GM15510 (cell line): ENCODE measurements around the gene TCF7L2.

ENCODE experiments used
- POLR2A ChIP-seq: IDR thresholded peaks from 3 replicates; pipeline ENCODE4 v1.6.1; 2011; ENCODE audit warnings: borderline replicate concordance; ENCODE audit not compliant: insufficient read length; ENCODE audit errors: extremely low read depth

The TCF7L2 gene

DNA sequence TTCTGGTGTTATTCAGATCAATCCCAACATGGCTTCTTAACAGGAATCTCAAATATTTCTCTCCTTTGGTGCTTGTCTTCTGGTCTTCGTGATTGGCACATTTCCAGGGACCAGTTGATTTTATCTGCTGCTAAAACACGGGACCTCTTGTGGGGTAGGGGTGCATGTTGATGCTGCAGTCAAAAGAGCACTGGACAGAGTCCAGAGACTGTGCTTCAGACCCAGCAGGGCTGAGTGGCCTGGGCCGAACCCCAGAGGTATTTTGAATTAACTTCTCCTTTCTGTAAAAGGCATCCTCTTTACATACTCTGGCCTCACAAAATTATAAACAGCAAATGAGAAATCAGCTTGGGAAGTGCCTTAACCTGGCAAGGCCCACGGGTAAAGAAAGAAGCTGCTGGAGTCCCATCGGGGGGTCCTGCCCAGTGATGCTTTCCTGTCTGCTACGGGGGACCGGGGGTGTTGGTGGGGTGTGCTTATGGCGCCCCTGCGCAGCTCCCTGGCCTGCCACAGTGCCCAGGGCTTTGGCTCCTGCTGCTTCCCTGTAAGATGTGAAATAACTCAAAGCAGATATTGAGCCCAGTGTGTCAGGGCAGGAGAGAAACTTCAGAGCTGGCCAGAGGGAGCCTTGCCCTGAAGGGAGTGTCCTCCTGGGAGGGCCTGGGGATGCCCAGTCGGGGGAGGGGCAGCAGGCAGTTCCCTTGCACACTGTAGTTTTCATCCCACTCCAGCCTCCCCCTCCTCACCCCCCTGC lies 230.5 kb downstream of the TCF7L2 start:
- TF ChIP-seq POLR2A = no peak

DNA sequence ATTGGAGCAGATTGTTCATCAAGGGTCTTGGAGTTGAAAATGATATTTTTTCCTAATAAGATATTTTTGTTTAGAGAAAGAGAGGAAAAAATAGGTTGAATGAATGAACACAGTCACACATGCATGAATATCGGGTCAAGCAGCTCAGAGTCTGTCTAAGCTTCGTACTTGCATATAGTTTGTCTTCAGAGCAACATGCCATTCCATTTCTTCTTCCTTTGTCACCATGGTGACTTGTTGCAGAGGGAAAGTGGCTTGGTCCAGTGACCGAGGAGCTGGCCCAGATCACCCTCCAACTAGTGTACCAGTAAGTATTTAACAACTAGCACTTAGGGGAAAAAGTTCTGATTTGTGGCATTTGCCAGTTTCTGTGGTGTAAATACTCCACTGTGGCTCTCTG lies 232.1 kb downstream of the TCF7L2 start:
- no peak for TF ChIP-seq POLR2A

DNA sequence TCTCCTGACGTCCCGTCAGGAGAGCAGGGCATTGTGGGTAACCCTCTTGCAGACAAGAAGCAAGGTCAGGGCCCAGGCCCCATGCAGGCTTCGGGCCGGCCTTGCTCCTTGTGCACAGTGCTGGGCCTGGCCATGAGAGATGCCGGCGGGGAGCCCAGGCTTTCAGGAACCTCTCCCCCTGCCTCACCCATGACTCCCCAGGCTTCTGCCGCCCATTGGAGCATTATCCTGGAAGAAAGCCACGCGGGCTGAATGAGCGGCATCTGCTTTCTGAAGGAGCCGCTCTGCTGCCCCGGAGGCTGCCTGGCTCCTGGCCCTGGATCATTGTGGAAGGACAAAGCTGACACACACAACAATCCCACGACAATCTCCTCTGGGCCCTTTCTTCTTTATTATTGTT lies 233.5 kb downstream of the TCF7L2 start:
- TF ChIP-seq POLR2A = no peak

DNA sequence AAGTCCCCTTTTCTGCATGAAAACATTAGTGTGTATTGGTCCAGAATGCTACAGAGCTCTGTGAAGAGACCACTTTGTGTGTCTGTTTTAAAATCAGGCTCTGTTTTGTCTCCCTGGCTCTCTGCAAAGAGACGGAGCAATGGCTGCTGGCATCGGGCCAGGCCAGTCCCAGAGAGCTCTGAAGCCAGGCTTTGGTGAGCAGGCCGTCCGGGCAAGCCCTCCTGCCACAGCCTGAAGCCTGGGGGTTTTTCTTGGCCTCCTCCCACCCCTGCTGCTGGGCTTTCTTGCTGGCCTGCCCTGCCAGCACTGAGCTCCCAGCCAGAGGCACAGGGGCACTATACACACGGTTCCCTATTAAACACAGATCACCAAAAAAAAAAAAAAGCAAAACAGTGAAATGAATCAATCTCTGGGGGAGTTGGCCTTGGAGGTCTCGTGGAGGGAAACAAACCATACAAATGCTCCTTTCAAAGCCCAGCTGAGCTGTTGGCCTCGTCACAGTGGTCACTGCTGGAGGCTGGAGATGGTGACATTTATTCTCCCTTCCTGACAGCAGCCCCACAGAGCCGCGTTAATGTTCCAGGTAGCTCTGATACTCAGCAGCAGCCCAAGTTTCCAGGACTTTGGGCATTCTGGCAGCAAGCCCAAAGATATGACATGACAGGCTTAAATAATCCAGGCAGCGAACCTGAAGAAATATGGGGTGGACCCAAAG lies 237.2 kb downstream of the TCF7L2 start:
- no peak for TF ChIP-seq POLR2A

DNA sequence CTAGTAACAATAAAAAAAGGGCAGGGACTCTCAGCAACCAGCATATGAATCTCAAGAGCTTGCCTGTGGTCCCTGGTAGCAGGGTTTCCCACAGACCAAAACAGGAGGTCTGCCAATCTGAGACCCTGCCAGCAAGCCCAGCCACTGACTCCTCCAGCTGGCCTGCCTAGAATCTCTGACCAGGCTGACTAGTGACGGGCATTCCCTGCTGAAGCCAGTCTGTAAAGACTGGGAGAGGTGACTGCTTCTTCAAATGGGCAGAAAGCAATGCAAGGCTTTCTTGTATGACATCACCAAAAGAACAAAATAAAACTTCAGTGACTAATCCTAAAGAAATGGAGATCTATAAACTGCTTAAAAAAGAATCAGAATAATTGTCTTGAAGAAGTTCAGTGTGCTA lies 249.4 kb downstream of the TCF7L2 start:
- no peak for TF ChIP-seq POLR2A

DNA sequence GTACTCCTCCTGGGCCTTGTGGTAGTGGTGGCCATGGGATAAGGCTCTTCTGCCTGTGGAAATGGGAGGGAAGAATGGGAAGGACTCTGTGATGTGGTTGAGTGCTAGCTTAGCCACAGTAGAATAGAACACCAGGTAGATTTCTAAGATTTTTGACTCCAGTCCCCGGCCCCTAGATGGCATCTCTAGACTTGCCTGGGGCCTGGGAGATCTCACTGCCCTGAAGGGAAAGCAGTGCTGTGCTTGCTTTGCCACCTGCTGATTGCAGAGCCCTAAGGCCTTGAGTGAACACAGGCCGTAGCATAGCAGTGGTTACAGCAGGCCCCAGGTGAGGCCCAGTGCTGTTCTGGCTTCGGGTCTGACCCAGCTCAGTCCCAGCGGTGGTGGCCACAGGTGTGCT lies 252.0 kb downstream of the TCF7L2 start:
- TF ChIP-seq POLR2A = no peak

DNA sequence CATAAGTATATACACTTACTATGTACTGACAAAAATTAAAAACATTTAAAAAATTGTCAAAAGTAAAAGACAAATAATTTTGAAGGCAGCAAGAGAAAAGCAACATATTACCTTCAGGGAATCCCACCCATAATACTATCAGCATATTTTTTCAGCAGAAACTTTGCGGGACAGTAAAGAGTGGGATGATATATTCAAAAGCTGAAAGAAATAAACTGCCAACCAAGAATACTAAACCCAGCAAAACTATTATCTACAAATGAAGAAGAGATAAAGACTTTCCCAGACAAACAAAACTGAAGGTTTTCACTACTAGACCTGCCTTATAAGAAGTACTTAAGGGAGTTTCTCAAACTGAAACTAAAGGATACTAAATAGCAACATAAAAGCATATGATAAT lies 257.9 kb downstream of the TCF7L2 start:
- no peak for TF ChIP-seq POLR2A

DNA sequence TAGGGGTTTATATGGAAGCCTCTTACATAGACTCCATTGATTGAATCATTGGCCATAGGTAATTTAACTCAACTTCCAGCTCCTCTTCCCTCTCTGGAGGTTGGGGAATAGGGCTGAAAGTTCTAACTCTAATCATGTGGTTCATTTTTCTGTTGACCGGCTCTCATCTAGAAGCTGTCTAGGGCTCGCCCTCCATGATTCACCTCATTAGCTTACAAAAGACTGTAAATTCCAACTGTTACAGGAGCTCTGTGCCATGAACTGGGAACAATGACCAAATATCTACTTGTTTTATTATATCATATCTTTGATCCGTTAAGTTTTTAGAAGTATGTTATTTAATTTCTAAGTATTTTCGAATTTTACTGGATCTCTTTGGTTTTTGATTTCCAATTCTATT lies 263.0 kb downstream of the TCF7L2 start:
- no peak for TF ChIP-seq POLR2A

DNA sequence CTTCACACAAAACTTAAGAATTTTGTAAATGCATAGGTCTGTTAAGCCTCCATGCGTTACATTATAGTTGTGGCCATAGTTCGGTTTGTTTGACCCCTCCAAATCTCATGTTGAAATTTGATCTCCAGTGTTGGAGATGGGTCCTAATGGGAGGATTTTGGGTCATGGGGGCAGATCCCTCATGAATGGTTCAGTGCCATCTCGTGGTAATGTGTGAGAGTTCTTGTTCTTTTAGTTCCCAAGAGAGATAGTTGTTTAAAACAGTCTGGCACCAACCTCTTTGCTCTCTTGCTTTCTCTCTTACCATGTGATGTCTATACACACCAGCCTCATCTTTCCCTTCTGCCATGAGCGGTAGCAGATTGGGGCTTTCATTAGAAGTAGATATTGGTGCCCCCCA lies 264.3 kb downstream of the TCF7L2 start:
- TF ChIP-seq POLR2A = no peak

DNA sequence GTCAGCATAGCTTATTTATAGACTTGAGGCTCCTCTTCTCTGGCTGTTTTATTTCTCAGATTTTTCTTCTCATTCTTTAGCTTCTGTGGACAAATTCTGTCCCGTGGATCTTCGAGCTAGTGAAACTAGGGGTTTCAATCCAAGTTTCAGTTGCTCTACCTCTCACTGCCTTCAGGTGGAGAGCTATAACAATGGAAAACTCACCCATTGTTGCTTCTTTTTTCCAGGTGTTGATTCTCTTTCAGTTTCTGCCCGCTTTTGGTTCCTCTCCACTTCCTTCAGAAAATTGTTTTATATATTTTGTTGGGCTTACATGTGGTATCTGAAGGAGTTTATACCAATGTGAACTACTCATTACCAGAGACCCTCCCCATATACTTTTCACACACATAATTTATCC lies 266.1 kb downstream of the TCF7L2 start:
- no peak for TF ChIP-seq POLR2A
